ENCODE data around the gene SMIM20. TPM values are rescaled to one million over a fixed set of nuclear protein-coding genes. Genes with fewer than 3 reads are reported as not detected.
"Not testable (repeated sequence)": the region's sequence is repeated elsewhere in the genome, so short reads cannot be mapped to it uniquely, and the experiment has no call there.

The SMIM20 gene
- total RNA-seq, 1 donor from 2014 or later: 57.5 TPM

GRCh38 chr4:25905371-25905770 lies 8.6 kb upstream of the SMIM20 start:
- no peaks in the 10 kb centered on the region for H3K27me3 ChIP-seq
- Mint-ChIP-seq H3K9me3 (peaks cover 7% of the 10 kb centered on the region), H3K4me1 (peaks cover 12% of the 10 kb centered on the region), H3K27me3 (ENCODE audit: insufficient read depth, low read depth) (no peaks in the 10 kb centered on the region), H3K36me3 (no peaks in the 10 kb centered on the region), H3K27ac (no peak overlapping the region), H3K4me3 (no peak overlapping the region)
- no peak overlapping the region for H3K27ac ChIP-seq
- TF ChIP-seq EZH2phosphoT487 (IDR thresholded peaks at IDR 0.05) (no peak), EZH2 (IDR thresholded peaks at IDR 0.05) (no peak)
- TF ChIP-seq, protein P1, sequence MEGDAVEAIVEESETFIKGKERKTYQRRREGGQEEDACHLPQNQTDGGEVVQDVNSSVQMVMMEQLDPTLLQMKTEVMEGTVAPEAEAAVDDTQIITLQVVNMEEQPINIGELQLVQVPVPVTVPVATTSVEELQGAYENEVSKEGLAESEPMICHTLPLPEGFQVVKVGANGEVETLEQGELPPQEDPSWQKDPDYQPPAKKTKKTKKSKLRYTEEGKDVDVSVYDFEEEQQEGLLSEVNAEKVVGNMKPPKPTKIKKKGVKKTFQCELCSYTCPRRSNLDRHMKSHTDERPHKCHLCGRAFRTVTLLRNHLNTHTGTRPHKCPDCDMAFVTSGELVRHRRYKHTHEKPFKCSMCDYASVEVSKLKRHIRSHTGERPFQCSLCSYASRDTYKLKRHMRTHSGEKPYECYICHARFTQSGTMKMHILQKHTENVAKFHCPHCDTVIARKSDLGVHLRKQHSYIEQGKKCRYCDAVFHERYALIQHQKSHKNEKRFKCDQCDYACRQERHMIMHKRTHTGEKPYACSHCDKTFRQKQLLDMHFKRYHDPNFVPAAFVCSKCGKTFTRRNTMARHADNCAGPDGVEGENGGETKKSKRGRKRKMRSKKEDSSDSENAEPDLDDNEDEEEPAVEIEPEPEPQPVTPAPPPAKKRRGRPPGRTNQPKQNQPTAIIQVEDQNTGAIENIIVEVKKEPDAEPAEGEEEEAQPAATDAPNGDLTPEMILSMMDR (IDR thresholded peaks at IDR 0.05): no peak
- no peak overlapping the region for H3K4me3 ChIP-seq
- H3F3A ChIP-seq (ENCODE audit: low read depth): no peaks in the 10 kb centered on the region
- no peak overlapping the region for H2AFZ ChIP-seq (replicated peaks)
- no peaks in the 10 kb centered on the region for H4K20me1 ChIP-seq (ENCODE audit: low read depth)
- no peaks in the 10 kb centered on the region for H3K79me2 ChIP-seq (ENCODE audit: low read depth)
- no peak overlapping the region for H3K9ac ChIP-seq
- DNase-seq (ENCODE audit: low spot score): no peak
- H3K4me1 ChIP-seq: no peaks in the 10 kb centered on the region
- H3K4me2 ChIP-seq: no peak overlapping the region
- H3K36me3 ChIP-seq: no peaks in the 10 kb centered on the region
- H3K9me3 ChIP-seq (ENCODE audit: low read depth): no peaks in the 10 kb centered on the region

GRCh38 chr4:25906113-25906512 lies 7.9 kb upstream of the SMIM20 start:
- H3K4me1 ChIP-seq; H3K79me2 ChIP-seq (ENCODE audit: low read depth); H3K36me3 Mint-ChIP-seq; H3K27ac Mint-ChIP-seq; H3F3A ChIP-seq (ENCODE audit: low read depth); H3K4me3 ChIP-seq; H3K4me2 ChIP-seq; H3K27ac ChIP-seq; H3K27me3 ChIP-seq; H3K9ac ChIP-seq; H3K9me3 ChIP-seq (ENCODE audit: low read depth); DNase-seq (ENCODE audit: low spot score); H3K27me3 Mint-ChIP-seq (ENCODE audit: insufficient read depth, low read depth); H4K20me1 ChIP-seq (ENCODE audit: low read depth); H3K9me3 Mint-ChIP-seq; H3K36me3 ChIP-seq; H2AFZ ChIP-seq (replicated peaks); H3K4me3 Mint-ChIP-seq: not testable (repeated sequence)
- peaks cover 12% of the 10 kb centered on the region for H3K4me1 Mint-ChIP-seq

DNA sequence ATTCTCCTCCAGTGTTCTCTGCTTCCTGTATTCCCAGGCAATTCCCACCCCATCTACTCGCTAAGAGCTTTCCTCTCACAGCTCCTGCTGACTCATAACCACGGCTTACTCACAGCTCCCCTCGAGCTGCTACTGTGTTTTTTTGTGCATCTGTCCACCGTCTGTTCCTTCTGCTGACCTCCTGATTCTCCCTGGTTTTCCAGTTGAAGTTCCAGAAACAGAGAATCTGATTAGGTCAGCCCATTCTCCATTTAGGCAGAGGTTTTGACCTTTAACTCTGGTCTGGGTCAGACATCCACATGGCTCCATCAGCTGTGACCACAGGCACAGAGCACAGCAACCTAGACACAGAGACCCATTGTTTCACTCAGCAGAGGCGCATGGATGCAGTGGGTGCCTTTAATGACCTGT lies 5.5 kb upstream of the SMIM20 start:
- peaks cover 6% of the 10 kb centered on the region for H3K4me1 ChIP-seq

DNA sequence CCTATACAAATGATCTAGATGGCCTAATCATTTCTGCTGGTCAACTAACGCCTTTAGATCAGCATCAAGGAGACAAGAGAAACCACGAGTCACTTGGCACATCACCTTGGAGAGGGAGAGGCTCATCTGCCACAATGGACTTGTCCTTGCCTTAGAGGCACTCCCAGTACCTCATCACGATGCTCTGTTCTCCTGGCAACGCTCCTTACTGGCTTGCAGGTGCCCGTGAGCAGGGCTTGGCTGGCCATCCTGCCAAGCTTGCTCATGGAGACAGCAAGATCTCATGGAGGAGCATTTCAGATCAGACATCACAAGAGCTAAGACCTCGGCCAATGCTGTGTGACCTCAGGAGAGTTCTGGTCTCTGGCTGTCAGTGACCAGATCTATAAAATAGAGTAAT lies 2.7 kb upstream of the SMIM20 start:
- no peak for DNase-seq (ENCODE audit: low spot score)
- Histone ChIP-seq H4K20me1 (ENCODE audit: low read depth) (no peaks in the 10 kb centered on the region), H3K79me2 (ENCODE audit: low read depth) (peaks cover 18% of the 10 kb centered on the region), H3K4me1 (peaks cover 17% of the 10 kb centered on the region), H3K4me3 (no peak overlapping the region), H2AFZ (replicated peaks) (no peak overlapping the region), H3K9ac (no peak overlapping the region), H3K9me3 (ENCODE audit: low read depth) (no peaks in the 10 kb centered on the region), H3K27ac (no peak overlapping the region), H3K36me3 (no peaks in the 10 kb centered on the region), H3K4me2 (no peak overlapping the region), H3F3A (ENCODE audit: low read depth) (peaks cover 26% of the 10 kb centered on the region), H3K27me3 (no peaks in the 10 kb centered on the region)
- Mint-ChIP-seq H3K36me3 (peaks cover 3% of the 10 kb centered on the region), H3K4me1 (peaks cover 32% of the 10 kb centered on the region), H3K9me3 (peaks cover 7% of the 10 kb centered on the region), H3K27me3 (ENCODE audit: insufficient read depth, low read depth) (peaks cover 8% of the 10 kb centered on the region), H3K4me3 (no peak overlapping the region), H3K27ac (no peak overlapping the region)
- TF ChIP-seq, protein P1 (IDR thresholded peaks at IDR 0.05): no peak
- TF ChIP-seq EZH2 (IDR thresholded peaks at IDR 0.05): no peak
- no peak for TF ChIP-seq EZH2phosphoT487 (IDR thresholded peaks at IDR 0.05)

More for the DNA sequence above, 5.5 kb upstream of the SMIM20 start:
- H3K79me2 ChIP-seq (ENCODE audit: low read depth): no peaks in the 10 kb centered on the region
- no peaks in the 10 kb centered on the region for H4K20me1 ChIP-seq (ENCODE audit: low read depth)
- Mint-ChIP-seq H3K36me3 (peaks cover 3% of the 10 kb centered on the region), H3K4me1 (peaks cover 19% of the 10 kb centered on the region), H3K27ac (no peak overlapping the region), H3K27me3 (ENCODE audit: insufficient read depth, low read depth) (peaks cover 8% of the 10 kb centered on the region), H3K9me3 (peaks cover 7% of the 10 kb centered on the region), H3K4me3 (no peak overlapping the region)
- no peak overlapping the region for H3K4me3 ChIP-seq
- no peak overlapping the region for H3K4me2 ChIP-seq
- H3K27ac ChIP-seq: no peak overlapping the region
- TF ChIP-seq, protein P1 (IDR thresholded peaks at IDR 0.05): no peak
- TF ChIP-seq EZH2phosphoT487 (IDR thresholded peaks at IDR 0.05): no peak
- TF ChIP-seq EZH2 (IDR thresholded peaks at IDR 0.05): no peak
- no peak overlapping the region for H3K9ac ChIP-seq
- no peaks in the 10 kb centered on the region for H3K36me3 ChIP-seq
- H3K27me3 ChIP-seq: no peaks in the 10 kb centered on the region
- H2AFZ ChIP-seq (replicated peaks): no peak overlapping the region
- H3F3A ChIP-seq (ENCODE audit: low read depth): peaks cover 9% of the 10 kb centered on the region
- no peaks in the 10 kb centered on the region for H3K9me3 ChIP-seq (ENCODE audit: low read depth)
- no peak for DNase-seq (ENCODE audit: low spot score)
